Neuronal stem cell (in vitro differentiated cells): Measurements from ENCODE around the gene SYNE2.

Source experiments
- DNase-seq: peaks from one replicate; pipeline ENCODE4 v3.0.0-alpha.2; 2013; ENCODE audit warnings: low spot score
- H2AFZ ChIP-seq: one replicate; pipeline ENCODE4 v1.6.1; 2013; ENCODE audit warnings: mild to moderate bottlenecking, low read length, inconsistent platforms
- H2AK5ac ChIP-seq: 2 replicates; pipeline ENCODE4 v1.6.1; 2013; ENCODE audit warnings: low read depth, mild to moderate bottlenecking, inconsistent platforms, low read length, moderate library complexity, mixed read lengths
- H2BK120ac ChIP-seq: 2 replicates; pipeline ENCODE4 v1.6.1; 2013; ENCODE audit warnings: low read depth, mild to moderate bottlenecking, inconsistent platforms, low read length, moderate library complexity, mixed read lengths
- H2BK12ac ChIP-seq: one replicate; pipeline ENCODE4 v1.6.1; 2013; ENCODE audit warnings: low read length, inconsistent platforms
- H2BK15ac ChIP-seq: 2 replicates; pipeline ENCODE4 v1.6.1; 2013; ENCODE audit warnings: mild to moderate bottlenecking, low read length, inconsistent platforms, mixed read lengths
- H2BK5ac ChIP-seq: one replicate; pipeline ENCODE4 v1.6.1; 2013; ENCODE audit warnings: inconsistent platforms, mild to moderate bottlenecking, low read length, moderate library complexity
- H3K14ac ChIP-seq: one replicate; pipeline ENCODE4 v1.6.1; 2013; ENCODE audit warnings: low read length, inconsistent platforms
- H3K18ac ChIP-seq: 2 replicates; pipeline ENCODE4 v1.6.1; 2013; ENCODE audit warnings: low read length, inconsistent platforms
- H3K23ac ChIP-seq: 2 replicates; pipeline ENCODE4 v1.6.1; 2013; ENCODE audit warnings: low read depth, mild to moderate bottlenecking, mixed read lengths, low read length, inconsistent platforms; ENCODE audit not compliant: poor library complexity
- H3K27ac ChIP-seq: replicated peaks from 3 replicates; pipeline ENCODE4 v1.5.1; 2013; ENCODE audit warnings: low read length, inconsistent platforms
- H3K27me3 ChIP-seq, 3 experiments: 2 replicates each; pipeline ENCODE4 v1.6.1; 2013; ENCODE audit warnings: low read length in 3 of 3, mild to moderate bottlenecking in 2 of 3, inconsistent platforms in 1 of 3, low read depth in 1 of 3, mixed read lengths in 1 of 3, moderate library complexity in 1 of 3; ENCODE audit not compliant: control insufficient read depth in 3 of 3, insufficient read depth in 3 of 3
- H3K36me3 ChIP-seq, 2 donors: replicated peaks in 1 of 2; 2 replicates each; pipeline ENCODE4 v1.6.1; 2013; ENCODE audit warnings: low read length in 2 of 2; ENCODE audit not compliant: control insufficient read depth in 2 of 2, insufficient read depth in 2 of 2
- H3K4ac ChIP-seq: 2 replicates; pipeline ENCODE4 v1.6.1; 2013; ENCODE audit warnings: inconsistent platforms, mild to moderate bottlenecking, low read length, moderate library complexity
- H3K4me1 ChIP-seq, 2 donors: 1 replicate in 1 of 2; 2 replicates in 1 of 2; pipeline ENCODE4 v1.6.1; 2013; ENCODE audit warnings: low read length in 2 of 2, low read depth in 1 of 2; ENCODE audit not compliant: control insufficient read depth in 2 of 2, insufficient read depth in 1 of 2
- H3K4me2 ChIP-seq: one replicate; pipeline ENCODE4 v1.6.1; 2013; ENCODE audit warnings: mild to moderate bottlenecking, low read length, inconsistent platforms; ENCODE audit not compliant: insufficient read depth, poor library complexity, severe bottlenecking
- H3K4me3 ChIP-seq, 2 donors: 2 replicates each; pipeline ENCODE4 v1.5.1; 2013; ENCODE audit warnings: low read length in 2 of 2, mild to moderate bottlenecking in 2 of 2, inconsistent platforms in 1 of 2, moderate library complexity in 1 of 2
- H3K79me1 ChIP-seq: one replicate; pipeline ENCODE4 v1.6.1; 2013; ENCODE audit warnings: low read depth, mild to moderate bottlenecking, inconsistent platforms, low read length, moderate library complexity
- H3K9ac ChIP-seq: one replicate; pipeline ENCODE4 v1.6.1; 2013; ENCODE audit warnings: mild to moderate bottlenecking, low read depth, low read length, inconsistent platforms; ENCODE audit not compliant: poor library complexity
- H3K9me3 ChIP-seq, 2 donors: replicated peaks in 1 of 2; 2 replicates each; pipeline versions ENCODE3 to v1.6.1; 2013; ENCODE audit warnings: low read length in 2 of 2, mild to moderate bottlenecking in 2 of 2, inconsistent platforms in 1 of 2, low read depth in 1 of 2, mixed read lengths in 1 of 2, moderate library complexity in 1 of 2; ENCODE audit not compliant: control insufficient read depth in 2 of 2, insufficient read depth in 1 of 2
- H4K8ac ChIP-seq: one replicate; pipeline ENCODE4 v1.6.1; 2013; ENCODE audit warnings: low read depth, mild to moderate bottlenecking, inconsistent platforms, low read length, moderate library complexity
- H4K91ac ChIP-seq: one replicate; pipeline ENCODE4 v1.6.1; 2013; ENCODE audit warnings: low read length, low read depth, mild to moderate bottlenecking, inconsistent platforms; ENCODE audit not compliant: poor library complexity
- WGBS, 2 donors: extraction: QIAGEN DNeasy Blood & Tissue Kit; methylation state at CpG; one replicate each; pipeline ENCODE4 v1.1.7; 2013; ENCODE audit warnings: missing lambda C conversion rate in 2 of 2, mixed read lengths in 1 of 2; ENCODE audit not compliant: insufficient read length in 2 of 2, insufficient replicate concordance in 1 of 2; ENCODE audit errors: extremely low coverage in 2 of 2; 5-methylcytosine and 5-hydroxymethylcytosine counted together

Gene SYNE2

DNA sequence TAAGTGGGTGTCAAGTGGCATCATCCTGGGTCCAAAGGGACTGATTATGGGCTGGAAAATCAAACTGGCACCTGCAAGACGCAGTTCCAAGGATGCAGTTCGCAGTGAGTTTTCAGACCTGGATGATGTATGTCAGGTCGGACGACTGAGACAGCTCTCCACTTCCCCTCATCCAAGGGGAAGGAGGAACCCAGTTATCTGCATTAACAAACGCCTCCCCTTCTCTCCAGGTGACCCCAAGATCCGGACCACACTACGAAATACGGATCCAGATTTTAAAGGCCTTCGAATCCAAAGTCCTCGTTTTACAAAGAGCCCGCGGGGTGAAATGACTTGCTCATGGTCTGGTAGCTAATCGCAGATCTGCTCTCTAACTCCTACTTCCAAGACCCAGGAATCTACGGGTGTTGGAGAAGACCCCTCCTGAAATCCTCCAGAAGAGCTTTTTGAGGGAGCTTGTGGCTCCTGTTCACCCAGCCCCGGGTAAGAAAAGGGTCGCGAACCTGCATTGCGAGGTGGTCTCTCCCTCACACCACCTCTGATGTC lies 460 bp upstream of the SYNE2 start:
- Histone ChIP-seq H3K9ac (no peak overlapping the region), H3K27ac (no peak overlapping the region), H2BK120ac (no peak overlapping the region), H3K9me3 (no peaks in the 10 kb centered on the region), H4K91ac (no peak overlapping the region), H3K79me1 (peaks cover 4% of the 10 kb centered on the region), H3K4ac (no peak overlapping the region), H3K4me2 (peak overlapping the region; percentile 79), H2AFZ (peak overlapping the region; percentile 97), H2BK12ac (no peak overlapping the region), H3K18ac (peak overlapping the region; percentile 91), H3K23ac (no peak overlapping the region), H2BK5ac (no peak overlapping the region), H2BK15ac (no peak overlapping the region), H3K36me3 (no peaks in the 10 kb centered on the region), H3K14ac (no peak overlapping the region), H3K4me3 (peak overlapping the region; percentile 55 to 78), H2AK5ac (no peak overlapping the region), H4K8ac (no peak overlapping the region), H3K27me3 (peaks cover 0 to 3% (median 0%) of the 10 kb centered on the region in 3 experiments), H3K4me1 (peaks cover 3 to 8% of the 10 kb centered on the region in 2 donors)
- DNase-seq, result no peak
- WGBS, 2 donors, result no CpG with 5 or more reads among the region's 18 CpGs

DNA sequence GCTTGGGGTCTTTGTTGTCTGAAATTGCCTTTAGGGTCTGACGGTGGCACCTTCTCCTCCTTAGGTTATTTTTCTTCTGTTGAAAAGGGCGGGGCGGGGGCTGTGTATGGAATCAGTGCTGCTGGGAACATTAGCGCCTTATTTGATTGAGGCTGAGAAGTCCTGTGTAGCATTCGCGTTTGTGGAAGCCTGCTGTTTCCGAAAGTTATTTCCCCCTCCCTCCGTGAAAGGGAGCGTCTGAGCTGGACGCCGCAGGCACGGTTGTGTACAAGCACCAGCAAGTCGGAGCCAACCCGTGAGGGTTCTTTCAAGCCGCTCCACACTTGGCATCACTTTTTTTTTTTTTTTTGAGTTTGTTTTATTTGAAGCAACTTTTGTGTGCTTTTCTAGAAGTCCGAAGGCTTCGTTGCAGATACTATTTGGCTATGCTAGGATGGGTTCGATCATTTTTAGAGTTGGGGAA lies 1.1 kb downstream of the SYNE2 start:
- Histone ChIP-seq H3K4me1 (peaks cover 3 to 8% of the 10 kb centered on the region in 2 donors), H3K9me3 (no peaks in the 10 kb centered on the region), H3K79me1 (peaks cover 6% of the 10 kb centered on the region), H3K14ac (no peak overlapping the region), H3K36me3 (no peaks in the 10 kb centered on the region), H2BK120ac (no peak overlapping the region), H2BK5ac (no peak overlapping the region), H3K27me3 (peaks cover 0 to 3% (median 0%) of the 10 kb centered on the region in 3 experiments), H2BK12ac (no peak overlapping the region), H4K8ac (no peak overlapping the region), H3K18ac (peak overlapping the region; percentile 95), H3K23ac (no peak overlapping the region), H3K27ac (peak overlapping the region; percentile 94), H3K4ac (no peak overlapping the region), H3K9ac (peak overlapping the region; percentile 68), H4K91ac (no peak overlapping the region), H2AK5ac (no peak overlapping the region), H2BK15ac (no peak overlapping the region), H3K4me3 (peak overlapping the region; percentile 55 to 94), H3K4me2 (peak overlapping the region; percentile 78), H2AFZ (peak overlapping the region; percentile 97)
- DNase-seq, result peak; percentile 26
- WGBS, 2 donors, result no CpG with 5 or more reads among the region's 18 CpGs

DNA sequence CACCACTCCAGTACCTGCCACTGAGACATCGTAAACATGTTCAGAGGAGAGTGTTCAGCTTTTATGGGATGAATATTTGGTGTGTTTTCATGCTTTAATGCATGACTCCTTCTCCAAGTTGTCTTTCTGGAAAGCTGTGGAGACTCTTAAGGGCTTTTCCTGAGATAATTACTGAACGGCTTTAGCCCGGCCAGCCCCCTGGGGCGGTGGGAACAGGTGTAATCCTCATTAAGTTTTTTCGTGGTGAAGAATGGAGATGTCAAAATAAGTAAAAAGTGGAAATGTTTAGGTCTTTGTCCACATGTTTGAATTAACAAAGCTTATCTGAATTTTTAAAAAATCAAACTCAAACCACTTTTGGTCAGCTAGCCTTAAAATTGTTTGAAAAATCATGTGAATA lies 1.5 kb downstream of the SYNE2 start:
- Histone ChIP-seq H3K4ac (no peak overlapping the region), H3K27me3 (peaks cover 0 to 3% (median 0%) of the 10 kb centered on the region in 3 experiments), H2BK15ac (no peak overlapping the region), H3K27ac (no peak overlapping the region), H3K79me1 (peaks cover 6% of the 10 kb centered on the region), H3K9me3 (no peaks in the 10 kb centered on the region), H2AFZ (peak overlapping the region; percentile 97), H3K4me3 (peak overlapping the region; percentile 55 to 94), H3K36me3 (no peaks in the 10 kb centered on the region), H4K91ac (no peak overlapping the region), H3K18ac (no peak overlapping the region), H2AK5ac (no peak overlapping the region), H2BK120ac (no peak overlapping the region), H3K4me2 (peak overlapping the region; percentile 78), H3K9ac (no peak overlapping the region), H3K14ac (no peak overlapping the region), H3K4me1 (peaks cover 3 to 8% of the 10 kb centered on the region in 2 donors), H2BK5ac (no peak overlapping the region), H4K8ac (no peak overlapping the region), H3K23ac (no peak overlapping the region), H2BK12ac (no peak overlapping the region)
- no peak for DNase-seq
- no CpG with 5 or more reads among the region's 5 CpGs for WGBS, 2 donors

DNA sequence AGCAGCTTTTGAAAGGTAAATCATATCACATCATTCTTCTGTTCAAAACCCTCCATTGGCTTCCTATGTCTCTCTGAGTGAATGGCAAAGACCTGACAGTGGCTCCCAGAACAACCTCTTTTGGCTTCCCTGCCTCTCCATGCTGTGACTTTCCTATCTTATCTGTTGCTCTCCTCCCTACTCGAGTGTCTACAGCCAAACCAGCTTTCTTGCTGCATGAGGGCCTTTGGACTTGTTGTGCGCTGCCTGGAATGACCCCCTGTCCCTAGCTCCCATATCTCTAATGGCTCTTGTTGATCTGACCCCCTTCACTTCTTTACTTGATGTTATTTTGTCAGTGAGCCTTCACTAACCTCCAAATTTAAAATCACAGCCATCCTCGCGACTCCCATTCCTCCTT lies 2.5 kb downstream of the SYNE2 start:
- WGBS, 2 donors, result no CpG with 5 or more reads among the region's 4 CpGs
- H3K4ac ChIP-seq, result no peak overlapping the region
- H4K91ac ChIP-seq, result no peak overlapping the region
- H3K4me2 ChIP-seq, result no peak overlapping the region
- H2AK5ac ChIP-seq, result no peak overlapping the region
- no peak overlapping the region for H2BK5ac ChIP-seq
- peaks cover 3 to 8% of the 10 kb centered on the region in 2 donors for H3K4me1 ChIP-seq
- no peak overlapping the region for H2AFZ ChIP-seq
- H3K18ac ChIP-seq, result no peak overlapping the region
- no peak overlapping the region for H3K27ac ChIP-seq
- no peaks in the 10 kb centered on the region for H3K9me3 ChIP-seq
- peaks cover 0 to 2% (median 0%) of the 10 kb centered on the region in 3 experiments for H3K27me3 ChIP-seq
- H2BK15ac ChIP-seq, result no peak overlapping the region
- H3K23ac ChIP-seq, result no peak overlapping the region
- DNase-seq, result no peak
- H3K4me3 ChIP-seq, result no peak overlapping the region
- no peak overlapping the region for H4K8ac ChIP-seq
- H3K14ac ChIP-seq, result no peak overlapping the region
- no peak overlapping the region for H2BK12ac ChIP-seq
- no peak overlapping the region for H2BK120ac ChIP-seq
- no peak overlapping the region for H3K9ac ChIP-seq
- no peaks in the 10 kb centered on the region for H3K36me3 ChIP-seq
- peaks cover 10% of the 10 kb centered on the region for H3K79me1 ChIP-seq
